NCI-H1105 treated with DMSO at 0.1 percent for 48 hours (cell line): Measurements from ENCODE around the gene PRMT7.

ENCODE experiments used
- DNase-seq: peaks from one replicate; lab custom pipeline; 2025; lab: John Stamatoyannopoulos, UW

The PRMT7 gene

DNA sequence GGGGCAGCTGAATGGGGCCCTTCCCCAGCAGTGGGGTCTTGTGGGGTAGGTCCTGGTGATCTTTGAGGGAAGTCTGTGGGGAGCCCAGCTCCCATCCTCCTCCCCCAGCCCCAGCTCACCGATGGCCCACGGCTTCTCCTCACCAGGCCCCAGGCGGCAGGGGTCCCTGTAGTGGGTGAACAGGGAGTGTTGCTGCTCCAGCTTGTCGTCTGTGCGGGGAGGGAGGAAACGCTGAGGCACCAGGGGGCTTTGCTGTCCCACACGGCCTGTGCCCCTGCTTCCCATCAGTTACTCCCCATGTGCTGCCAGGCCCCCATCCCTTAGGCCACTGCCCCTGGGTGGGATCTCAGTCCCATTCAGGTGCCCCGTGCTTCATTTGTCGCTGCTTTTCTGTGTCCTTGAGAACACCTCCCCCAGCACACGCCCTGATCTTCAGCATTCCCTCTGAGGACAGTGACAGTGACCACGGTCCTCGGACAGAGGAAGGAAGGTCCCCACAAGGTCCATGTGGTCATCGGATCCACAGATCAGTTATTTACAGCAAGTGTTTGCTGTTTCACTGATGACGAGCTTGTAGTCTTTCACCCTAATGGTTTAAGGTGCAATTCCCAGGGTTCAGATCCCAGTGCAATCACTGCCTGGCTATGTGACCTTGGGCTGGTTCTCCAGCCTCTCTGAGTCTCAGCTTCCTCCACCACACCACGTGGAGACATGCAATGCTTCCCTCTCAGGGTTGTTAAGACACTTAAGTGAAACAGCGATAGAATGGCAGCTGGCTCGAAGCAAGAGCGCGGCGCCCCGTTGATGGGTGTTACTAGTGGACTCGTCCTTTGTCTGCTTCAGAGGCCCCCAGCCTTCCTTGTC is 53.1 kb downstream of the PRMT7 start:
- no peak for DNase-seq

DNA sequence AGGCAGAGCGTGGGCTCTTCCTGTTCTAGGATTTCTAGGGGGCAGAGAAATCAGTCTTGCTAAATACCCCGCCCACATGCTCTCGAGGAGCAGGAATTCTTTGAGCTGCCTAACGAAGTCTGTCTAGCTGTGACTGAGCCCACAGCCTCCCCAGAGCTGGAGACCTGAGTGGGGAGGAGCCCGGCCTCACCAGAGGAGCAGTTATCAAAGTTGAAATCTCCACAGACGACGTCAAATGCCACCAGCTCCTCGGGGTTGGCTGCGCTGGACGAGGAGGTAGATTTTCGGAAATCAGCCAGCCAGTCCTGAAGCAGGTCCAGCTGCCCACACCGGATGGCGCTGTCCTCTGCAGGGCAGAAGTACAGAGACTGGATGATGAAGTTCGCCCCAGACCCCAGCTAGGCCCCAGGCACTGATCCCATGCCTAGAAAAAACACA is 53.8 kb downstream of the PRMT7 start:
- DNase-seq, result no peak

DNA sequence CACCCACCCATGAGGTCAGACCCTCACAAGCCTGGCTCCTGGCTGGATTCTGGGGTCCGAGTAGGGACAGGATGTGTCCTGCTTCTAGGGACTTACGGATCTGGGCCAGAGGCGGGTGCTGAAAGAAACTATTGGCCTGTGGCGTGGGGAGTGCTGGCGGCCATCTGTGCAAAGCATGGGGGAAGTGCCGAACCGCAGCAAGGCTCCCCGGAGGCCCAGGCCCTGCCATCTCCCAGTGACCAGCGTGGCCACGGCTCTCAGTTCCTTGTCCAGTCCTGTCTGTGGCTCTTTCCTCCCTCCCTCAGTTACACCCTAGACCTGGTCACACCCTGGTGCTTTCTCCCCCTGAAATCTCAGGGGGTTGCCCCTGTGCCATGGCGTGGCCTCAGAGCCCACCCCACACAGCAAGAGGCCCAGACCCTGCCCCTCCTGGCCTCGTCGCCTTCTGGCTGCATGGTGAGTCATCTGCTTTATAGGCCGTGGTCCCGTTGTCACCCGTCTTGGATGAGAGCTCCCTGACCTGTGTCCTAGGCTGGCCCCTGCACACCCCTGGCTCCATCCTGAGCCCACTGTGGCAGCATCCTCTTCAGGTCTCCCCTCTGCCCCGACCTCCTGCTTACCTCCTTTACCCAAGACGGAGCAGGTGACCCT is 54.5 kb downstream of the PRMT7 start:
- no peak for DNase-seq

DNA sequence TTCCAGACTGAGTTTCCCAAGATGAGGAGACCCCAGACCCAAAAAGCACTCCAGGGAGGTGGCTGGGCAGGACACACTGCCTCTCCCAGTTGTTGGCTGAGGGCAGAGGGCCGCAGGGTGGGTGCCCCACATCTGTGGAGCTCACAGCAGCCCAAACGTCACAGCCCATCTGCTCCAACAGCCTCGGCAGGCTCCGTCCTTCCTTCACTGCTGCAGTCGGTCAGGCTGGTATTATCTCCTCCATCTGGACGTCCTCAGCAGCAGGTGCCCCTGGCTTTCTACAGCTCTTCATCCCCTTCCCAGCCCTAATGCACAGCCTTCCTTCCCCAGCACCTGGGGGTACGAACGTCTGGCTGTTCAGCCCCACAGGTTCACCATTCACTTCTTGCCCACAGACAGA is 55.2 kb downstream of the PRMT7 start:
- no peak for DNase-seq

DNA sequence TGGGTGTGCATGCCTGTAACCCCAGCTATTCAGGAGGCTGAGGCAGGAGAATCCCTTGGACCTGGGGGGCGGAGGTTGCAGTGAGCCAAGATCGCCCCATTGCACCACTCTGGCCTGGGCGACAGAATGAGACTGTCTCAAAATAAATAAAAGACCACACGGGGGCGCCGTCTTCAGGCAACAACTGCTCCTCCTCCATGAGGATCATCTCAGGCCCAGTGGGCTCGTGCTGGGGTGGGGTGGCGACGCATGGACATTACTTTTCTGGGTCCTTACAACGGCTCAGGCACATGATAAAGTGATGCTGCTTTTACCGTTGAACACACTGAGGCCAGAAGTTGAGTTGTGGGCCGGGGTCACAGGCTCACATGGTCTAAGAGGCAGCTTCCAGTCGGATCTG is 56.2 kb downstream of the PRMT7 start:
- DNase-seq, result no peak

DNA sequence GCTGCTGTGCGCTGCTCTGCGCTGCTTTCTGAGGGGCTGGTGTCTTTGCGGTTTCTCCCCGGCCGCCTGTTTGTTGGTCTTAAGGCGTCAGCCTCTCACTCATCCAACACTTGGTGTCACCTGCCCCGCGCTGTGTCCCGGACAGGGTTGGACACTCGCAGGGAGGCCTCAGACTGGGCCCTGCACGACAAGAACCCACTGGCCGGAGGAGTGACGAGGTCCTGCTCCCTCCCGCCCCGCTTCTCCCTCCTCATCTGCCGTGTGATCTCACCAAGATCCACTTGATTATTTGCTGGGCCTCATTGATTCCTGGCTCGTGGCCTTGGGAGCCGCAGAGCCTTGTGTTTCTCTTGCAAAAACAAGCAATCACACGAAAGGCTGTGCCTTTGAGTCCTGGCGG is 56.6 kb downstream of the PRMT7 start:
- DNase-seq, result no peak

DNA sequence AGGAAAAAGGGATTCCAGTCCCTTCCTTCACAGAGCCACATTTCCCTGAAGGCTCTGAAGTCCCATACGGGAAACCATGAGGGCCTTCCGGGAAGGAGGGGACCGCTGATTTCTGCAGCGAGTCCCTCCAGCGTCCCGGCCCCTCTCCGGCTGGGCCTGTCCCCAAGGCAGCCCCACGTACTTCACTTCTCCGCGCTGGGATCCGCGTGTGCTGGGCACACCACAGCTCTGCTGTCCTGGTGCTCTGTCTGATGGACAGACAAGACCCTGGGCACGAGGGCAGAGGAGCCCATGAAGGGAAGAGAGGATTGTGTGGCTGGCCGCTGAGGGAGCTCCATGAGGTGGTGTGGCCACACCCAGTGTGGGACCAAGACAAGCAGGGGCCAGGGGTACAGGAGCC is 57.1 kb downstream of the PRMT7 start:
- no peak for DNase-seq

DNA sequence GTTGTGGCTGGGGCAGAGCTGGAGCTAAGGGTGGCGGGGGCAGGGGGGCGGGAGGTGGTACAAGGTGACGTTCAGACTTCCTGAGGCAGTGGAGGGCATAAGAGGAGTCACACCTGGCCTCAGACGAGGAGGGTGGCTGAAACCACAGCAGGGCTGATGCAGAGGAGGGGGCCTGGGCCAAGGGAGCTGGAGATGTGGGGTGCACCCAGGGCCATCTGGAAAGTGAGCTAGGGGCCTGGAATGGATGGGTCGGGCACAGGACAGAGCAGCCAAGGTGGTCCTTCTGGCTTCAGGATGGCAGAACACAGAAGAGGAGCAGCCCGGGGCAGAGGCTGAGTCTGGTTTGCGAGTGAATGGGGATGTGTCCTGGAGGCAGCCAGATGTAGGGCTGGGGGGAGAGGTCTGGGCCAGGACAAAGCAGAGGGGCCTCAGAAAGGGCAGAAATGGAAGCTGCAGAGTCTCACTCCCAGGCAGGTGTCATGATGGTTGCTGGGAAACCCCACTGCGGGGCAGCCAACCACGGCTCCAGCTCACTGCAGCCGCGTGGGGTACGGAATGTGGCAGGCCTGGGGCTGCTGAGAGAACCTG is 57.6 kb downstream of the PRMT7 start:
- no peak for DNase-seq

DNA sequence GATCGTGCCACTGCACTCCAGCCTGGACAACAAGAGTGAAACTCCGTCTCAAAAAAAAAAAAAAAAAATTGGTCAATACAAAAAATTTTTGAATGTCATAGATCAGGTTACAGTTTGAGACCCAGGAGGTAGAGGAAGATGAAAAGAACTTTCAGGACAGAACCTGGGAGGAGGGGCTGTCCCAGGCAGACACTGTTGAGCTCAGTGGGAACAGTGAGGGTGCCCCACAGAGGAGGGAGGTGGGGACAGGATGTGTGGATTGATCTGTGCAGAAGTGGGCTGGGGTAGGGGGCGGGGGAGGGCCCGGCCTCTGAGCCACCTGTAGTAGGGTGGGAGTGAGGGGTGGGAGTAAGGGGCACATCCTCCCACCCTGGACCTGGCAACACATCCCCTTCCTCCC is 58.3 kb downstream of the PRMT7 start:
- no peak for DNase-seq

DNA sequence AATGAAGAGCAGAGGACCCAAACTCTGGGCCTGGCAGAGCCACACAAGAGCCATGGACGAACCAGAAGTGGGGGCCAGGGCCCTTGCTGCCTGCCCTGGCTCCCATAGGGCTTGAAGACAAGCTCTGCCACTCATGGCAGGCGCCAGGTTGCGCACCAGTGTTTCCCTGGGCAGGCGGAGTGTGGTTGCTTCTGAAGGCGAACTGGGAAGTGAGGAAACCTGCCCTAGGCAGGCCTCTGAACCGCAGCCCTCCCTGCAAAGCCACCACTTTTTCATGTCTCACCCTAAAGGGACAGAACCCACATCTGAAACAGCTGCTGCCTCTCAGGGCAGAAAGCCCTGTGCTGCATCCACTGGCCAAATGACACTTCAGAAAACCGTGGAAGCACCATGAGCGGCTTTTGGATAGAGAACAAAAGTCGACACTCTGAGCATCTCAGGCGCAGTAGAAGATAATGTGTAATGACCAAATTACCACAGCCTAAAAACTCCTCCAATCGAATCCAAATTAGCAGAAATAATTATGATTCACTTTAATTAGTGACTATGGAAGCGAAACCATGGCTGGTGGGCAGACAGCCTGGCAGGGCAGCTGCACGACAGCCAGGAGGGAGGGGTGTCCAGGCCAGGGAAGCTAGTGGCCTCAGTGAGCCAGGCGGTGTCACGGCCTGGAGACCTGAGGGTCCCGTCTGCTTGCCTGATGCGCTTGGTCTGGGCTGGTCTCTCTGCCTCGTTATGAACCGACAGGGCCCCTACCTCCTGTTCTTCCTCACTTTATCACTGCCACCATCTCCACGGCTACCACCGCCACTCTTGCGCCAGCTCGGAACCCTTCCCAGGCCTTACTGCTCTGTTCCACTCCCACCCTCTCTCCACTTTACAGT is 59.1 kb downstream of the PRMT7 start:
- no peak for DNase-seq

DNA sequence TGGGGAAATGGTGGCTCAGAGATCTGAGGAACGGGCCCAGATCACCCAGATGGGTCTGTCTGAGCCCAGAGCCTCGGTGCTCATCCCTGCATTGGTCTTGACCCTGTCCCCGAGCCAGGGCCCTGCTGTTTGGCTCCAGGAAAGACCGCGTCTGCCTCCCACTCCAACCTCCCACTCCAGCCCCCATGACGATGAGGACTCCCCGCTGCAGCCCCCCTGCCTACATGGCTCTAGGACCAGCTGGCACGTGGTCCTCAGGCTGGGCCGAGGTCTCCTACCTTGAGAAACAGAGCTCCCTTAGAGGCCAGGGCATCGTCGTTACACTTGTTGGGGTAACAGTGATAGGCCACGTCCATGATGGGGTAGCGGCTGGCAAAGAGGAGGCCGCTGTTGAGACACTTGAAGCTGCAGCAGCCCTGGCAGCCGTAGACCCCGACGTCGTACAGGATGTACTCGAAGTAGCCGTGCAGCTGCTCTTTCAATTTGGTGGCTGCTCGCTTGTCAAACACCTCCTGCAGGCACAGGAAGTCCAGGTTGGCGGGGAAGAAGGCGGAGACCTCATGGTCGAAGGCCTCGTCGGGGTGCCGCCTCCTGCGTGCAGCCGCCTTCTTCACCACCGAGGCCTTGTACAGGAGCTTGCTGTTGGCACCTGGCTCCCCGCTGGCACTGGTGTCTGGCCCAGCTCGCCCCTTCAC is 59.9 kb downstream of the PRMT7 start:
- DNase-seq, result no peak

DNA sequence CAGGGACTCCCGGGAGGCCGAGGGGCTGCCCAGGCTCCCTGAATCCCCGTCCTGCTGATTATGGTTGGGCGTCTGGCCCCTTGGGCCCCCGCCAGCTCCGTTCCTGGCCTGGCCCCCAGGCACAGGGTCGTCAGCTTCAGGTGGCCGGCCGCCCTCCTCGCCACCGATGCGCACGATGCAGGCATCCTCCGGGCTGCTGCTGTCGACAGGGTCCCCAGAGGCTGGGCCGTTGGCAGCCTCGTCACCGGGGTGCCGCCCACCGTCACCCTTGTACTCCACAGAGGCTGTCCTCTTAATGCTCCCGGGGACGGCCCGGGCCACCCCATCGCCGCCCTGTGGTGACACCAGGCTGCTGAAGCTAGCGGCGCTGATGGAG is 60.4 kb downstream of the PRMT7 start:
- no peak for DNase-seq

DNA sequence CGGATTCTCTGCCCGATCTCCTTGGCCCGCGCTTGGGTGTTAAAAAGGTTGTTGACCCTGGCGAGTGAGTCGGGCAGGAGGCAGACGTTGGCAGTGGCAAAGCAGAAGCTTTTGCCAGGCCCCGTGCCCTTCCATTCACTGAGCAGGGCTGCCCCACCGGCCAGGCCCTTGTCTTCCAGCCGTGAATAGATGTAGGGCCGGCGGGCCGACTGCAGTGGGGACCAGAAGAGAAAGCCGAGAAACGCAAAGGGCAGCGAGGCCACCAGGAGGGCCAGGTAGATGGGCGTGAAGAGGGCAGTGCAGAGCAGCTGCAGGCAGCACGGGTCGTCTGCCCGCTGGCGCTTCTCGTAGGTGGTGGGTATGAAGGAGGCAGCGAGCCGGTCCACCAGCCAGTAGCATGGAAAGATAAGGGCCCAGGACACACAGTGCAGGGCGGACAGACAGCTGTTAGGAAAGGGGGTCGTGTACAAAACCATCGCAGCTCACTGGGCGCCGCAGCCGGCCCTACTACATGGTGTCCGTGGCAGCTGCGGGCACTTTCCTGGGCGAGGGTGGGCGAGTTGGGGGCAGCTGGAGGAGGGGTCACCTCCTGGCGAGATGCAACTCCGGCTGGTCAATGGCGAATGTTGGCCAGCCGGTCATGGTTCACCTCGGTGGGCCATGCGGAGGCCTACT is 61.0 kb downstream of the PRMT7 start:
- DNase-seq, result no peak

DNA sequence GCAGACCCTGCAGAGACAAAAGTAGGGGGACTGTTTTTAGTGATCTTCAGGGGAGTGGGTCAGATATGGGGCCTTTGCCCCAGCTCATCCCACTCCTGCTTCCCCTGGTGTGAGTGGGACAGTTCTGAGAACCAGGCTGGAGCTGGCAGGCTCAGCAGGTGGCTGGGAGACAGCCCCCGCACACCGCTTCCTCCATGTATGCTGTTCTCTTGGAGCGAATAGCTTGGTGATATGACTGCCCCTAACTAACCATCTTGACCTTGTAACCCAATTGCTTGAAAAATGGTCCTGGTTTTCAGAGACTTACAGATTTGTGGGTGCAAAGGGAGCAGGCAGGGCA is 61.5 kb downstream of the PRMT7 start:
- no peak for DNase-seq

DNA sequence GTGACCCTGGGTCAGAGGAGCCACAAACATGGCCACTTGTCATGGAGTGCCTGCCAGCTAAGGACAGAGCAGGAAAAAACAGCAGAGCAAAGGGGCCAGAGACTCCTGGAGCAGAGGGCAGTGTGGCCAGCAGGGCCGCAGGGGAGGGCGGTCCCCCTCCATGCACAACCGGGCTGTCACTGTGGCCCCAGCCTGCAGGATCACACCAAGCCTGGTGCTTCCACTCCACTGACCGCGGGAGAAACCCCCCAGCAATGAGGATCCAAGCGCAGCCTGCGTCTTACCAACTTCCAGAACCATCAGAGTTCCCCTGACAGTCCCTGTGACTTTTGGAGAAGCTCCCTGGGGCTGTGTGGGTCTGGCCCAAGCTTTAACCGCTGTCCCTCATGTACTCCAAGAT is 62.0 kb downstream of the PRMT7 start:
- no peak for DNase-seq

DNA sequence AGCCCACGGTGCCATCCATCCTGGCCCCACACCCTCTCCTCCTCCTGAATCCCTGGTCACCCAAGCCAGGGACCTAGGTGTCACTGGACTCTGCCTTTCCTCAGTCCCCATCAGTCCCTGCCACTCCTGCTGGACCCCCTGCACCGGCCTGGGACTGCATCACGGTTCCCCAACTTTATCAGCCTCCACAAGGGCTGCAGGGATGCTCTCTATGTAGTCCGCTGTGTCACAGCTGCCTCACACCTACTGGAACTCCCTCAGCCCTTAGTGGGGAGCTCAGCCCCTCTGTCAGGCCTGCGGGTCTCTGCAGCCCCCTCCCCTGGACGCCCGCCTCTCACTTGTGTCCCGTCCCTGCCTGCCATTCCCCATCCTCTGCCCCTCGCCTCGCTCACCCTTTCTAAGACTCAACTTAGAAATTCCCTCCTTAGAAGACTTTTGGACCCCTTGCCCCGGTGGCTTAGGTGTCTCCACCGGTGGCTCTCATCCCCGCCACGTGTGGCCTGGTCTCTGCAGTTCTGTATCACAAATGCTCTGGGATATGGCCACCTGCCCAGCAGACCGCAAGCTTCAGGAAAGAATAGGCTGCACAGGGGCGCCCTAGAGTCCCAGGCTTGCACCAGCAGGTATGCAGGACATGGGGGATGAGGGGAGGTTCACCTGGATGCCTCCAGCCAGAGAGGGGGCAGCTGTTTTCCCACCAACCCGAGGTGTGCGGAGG is 62.9 kb downstream of the PRMT7 start:
- no peak for DNase-seq

DNA sequence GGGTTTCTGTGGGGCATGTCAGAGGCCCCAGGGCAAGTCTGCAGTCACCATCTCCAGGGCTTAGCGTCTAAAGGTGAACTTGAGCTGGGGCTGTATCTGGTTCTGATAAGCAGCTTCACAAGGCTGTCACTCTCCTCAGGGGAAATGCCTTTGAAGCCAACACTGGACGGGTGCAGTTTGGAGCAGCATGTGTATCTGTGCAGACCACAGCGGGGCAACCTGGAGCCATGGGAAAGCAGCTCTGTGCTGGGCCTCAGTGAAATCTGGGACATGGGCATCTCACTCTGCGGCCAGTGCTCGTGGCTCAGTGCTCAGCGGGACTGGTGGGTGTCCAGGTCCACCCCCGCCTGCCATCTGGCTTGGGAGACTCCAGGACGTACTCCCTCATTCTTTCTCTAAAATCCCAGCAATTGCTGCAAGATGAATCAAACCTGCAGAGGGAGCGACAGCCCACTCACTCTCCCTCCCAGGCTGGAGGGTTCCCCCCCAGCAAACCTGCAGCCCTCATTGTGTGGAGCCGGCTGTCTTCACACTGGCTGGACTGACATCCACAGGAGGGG is 63.5 kb downstream of the PRMT7 start:
- DNase-seq, result no peak

DNA sequence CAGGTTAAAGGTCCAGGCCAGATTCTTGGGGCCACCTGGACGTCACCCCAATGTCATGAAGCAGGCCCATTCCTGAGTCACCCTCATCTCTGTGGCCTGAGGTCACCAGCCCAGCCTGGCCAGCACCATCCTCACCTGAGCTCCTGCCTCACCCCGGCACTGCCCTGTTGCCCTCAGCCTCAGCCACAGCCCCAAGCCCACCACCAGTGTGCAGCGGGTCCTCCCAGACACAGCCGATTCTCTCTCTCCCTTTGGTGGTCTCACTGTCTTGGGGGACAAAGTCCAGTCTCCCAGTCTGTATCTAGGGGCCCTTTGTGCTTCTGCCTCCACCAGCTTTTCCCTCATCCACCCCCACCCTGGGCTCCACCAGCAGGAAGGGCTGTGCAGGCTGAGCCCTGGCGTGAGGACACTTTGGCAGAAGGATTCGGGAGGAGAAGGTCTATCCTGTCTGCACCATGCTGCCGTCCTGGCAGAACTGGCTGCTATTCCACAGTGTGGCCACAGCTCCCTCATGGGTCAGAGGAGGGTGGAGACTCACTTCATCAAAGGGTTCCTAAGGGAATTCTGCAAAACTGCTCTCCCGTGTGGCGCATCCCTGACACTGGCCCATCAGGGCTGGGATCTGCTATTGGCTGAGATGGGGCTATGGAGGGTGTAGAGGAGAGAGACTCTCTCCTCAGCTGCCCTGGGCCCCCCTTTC is 64.3 kb downstream of the PRMT7 start:
- no peak for DNase-seq

DNA sequence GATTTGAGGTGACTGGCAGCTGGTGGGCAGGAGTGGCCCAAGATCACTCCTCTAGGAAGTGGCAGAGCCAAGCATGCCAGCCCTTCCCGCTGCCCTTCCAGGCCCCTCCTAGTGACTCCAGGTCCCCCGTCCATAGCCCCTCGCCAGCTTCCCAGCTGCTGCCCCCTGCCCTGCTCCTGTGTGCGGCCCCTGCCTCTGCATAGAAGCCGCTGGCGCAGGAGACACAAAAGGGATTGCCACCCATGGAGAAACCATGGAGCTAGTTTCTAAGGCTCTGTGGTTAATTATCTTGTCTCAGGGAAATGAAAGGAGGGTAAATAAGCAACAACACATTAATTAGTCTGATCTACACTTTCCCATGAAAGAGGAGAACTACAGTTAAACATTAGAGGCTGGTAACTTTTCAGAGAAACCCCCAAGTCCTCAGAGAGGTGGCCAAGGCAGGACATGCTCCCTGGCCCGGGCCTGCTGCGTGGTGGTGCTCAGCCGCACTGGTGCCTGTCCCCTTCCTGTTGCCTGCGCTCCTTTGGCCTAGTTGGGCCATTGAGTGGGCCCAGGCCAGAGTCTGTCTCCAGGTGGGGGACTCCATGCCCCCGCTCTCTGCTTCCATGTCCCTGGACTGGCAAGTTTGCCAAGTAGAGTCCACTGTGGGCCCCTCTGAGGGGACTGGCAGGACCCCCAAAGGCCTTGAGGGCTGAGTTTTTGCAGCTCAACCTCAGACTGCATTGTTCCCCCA is 65.2 kb downstream of the PRMT7 start:
- no peak for DNase-seq
